ENCODE data around the gene RAD9B.
A peak's percentile ranks its signal among the peaks of the same experiment; 100 is the strongest.
"Not testable (repeated sequence)": the region's sequence is repeated elsewhere in the genome, so short reads cannot be mapped to it uniquely, and the experiment has no call there.

RAD9B gene

DNA sequence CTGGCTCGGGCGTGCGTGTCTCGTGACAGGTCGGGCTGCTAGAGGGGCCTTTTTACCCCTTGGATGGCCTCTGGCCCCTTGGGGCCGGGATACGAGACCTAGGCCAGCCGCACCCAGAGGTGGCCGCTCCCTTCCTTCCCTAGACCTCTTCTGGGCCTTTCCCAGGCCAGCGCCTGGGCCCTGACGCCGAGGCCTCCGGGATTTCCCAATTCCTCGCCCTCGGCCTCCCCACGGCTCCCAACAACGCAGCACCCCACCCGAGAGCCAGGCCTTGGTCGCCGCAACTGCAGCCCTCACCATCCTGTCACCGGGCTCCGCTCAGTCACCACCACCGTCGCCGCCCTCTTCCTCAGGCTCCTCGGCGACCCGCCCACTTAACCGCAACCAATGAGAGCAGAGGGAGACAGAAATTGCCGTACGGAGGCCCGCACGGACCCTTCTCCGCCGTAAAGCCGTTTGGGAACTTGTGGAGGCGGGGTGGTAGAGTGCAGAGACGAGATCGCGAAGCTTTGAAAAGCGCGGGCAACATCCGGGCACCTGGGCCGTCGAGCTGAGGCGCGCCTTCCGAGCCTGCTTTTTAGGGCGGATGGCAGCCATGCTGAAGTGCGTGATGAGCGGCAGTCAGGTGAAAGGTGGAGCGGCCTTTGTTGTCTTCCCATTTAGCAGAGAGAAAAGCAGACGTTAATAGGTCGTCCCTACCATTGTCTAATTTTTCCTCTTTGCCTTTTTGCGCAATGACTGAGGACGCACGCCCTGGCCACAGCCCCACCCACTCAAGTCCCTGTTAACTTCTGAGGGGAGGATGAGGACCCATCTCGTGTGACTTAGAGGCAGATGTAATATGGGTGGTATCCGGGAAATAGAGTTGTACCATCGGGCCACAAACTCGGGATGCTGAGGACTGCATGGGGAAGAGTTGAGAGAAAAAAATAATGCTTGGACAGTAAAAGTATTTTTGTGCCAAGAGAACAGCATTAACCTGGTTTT lies at the start of gene RAD9B, which contains the start of gene VPS29:
Gene RAD9B (plus strand): TSS at position 580 of the 987 bp plus-strand sequence. CDS start 7 bp downstream, at position 587.
Gene VPS29 (minus strand): TSS at position 360 of the 987 bp plus-strand sequence. CDS start 60 bp downstream, at position 300.
- DNase-seq: peak; percentile 85 to 99 (median 95)

DNA sequence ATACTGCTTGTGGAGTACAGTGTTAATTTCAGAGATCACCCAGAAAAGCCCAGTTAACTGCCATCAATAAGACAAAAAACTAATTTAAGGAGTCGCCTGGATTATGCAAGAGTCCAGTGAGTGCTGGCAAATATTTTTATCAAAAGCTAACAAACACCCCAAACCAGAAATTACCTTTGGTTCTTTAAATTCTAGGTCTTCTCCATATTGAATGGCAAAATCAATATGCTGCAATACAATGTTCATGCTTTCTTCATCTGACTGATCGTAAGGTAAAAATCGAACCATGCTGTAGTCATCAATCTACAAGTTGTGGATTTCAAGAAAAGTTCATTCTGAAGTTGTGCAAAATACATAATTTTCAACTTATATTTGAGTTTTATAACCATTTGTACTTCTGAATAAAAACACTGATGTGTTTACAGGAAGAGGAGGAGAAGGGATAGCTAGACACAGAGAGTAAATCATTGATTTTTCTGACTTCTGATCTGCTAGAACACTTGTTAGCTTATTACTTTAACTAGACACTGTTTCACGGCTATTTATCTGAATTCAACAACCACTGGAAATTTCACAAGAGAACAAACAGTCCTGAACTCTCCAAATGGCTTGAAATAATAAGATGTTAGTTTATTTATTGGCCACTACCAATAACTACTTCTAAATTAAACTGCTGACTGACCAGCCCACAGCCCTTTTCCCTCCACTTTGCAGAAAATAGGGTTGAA lies 48.4 kb upstream of the RAD9B start:
- DNase-seq: no peak

DNA sequence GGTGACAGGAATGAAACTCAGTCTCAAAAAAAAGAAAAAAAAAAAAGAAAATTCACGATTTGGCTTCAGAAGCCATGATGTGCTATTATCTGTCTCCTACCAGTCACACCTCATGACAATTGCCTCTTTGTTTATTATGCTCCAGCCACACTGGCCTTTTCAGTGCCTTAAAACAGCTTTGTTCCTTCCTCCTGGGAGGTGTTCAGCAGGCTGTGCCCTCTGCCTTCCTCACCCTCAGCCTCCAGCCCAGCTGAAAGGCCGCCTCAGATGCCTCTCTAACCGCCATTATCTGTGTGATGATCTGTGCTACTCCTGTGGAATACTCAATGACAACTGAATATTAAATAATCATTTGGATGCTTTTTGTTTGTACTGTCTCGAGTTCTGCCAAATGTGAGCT lies 43.4 kb upstream of the RAD9B start:
- DNase-seq: peak in 4 of 14 donors; percentile 4 to 20 (median 12)

DNA sequence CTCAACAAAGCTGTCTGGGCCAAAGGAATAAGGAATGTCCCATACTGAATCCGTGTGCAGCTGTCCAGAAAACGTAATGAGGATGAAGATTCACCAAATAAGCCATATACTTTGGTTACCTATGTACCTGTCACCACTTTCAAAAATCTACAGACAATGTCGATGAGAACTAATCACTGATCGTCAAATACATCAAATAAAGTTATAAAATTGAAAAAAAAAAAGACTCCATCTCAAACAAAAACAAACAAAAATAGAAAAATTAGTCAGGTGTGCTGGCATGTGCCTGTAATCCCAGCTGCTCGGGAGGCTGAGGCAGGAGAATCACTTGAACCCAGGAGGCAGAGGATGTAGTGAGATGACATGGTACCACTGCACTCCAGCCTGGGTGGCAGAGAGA lies 40.9 kb upstream of the RAD9B start:
- DNase-seq: not testable (repeated sequence)

DNA sequence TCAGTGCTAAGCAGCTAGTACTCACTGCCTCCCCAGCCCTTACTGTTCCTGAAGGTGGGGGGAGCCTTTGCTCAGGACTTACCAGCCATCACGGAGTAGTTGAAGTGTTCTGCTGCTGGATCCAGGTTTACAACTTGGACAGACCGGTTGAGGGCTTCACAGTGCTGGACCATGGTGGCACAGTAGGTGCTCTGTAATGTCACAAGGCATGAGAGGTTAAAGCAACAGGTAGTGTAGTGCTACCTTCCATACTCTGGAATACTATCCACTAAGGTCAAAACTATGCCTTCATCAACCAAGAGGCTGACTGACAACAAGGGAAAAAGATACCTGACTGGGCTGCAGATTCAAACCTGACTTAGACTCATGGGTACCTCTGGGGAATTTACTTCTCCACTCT lies 37.1 kb upstream of the RAD9B start:
- no peak for DNase-seq

DNA sequence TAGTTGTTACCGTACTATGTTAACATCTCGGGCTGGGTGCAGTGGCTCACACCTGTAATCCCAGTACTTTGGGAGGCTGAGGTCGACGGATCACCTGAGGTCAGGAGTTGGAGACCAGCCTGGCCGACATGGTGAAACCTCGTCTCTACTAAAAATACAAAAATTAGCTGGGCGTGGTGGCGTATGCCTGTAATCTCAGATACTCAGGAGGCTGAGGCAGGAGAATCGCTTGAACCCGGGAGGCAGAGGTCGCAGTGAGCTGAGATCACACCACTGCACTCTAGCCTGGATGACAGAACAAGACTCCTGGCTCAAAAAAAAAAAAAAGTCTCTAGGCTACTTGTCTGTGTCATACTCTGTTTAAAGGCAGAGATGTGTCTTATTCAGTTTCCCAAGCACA lies 36.4 kb upstream of the RAD9B start:
- not testable (repeated sequence) for DNase-seq

DNA sequence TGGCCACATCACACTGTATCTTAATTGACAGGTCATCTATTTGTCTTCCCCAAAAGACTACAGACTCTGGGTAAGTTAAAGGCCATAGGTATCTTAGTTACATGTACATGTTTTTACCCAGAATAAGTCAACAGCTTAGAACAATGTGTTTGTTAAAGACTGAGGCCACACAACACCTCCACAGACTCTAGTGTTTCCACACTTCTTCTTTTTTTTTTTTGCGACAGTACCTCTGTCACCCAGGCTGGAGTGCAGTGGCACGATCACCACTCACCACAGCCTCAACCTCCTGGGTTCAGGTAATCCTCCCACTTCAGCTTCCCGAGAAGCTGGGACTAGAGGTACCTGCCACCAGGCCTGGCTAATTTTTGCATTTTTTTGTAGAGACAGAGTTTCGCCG lies 35.3 kb upstream of the RAD9B start:
- no peak for DNase-seq

DNA sequence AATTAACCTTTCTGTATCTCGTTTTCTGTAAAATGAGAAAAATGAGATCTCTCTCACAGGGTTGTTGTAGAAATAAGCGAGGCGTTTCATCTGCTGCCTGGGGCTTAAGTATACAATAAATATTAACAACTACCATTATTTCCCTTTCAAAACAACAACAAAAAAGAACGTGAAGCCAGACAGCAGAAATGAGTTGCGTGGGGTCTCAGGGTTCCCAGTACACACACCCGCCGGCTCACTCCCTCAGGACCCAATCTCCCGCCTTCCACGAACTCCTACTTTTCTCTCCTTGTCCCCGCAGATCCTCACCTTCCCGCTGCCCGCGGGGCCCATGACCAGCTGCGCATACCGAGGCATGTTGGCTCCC lies 34.3 kb upstream of the RAD9B start:
- DNase-seq: no peak

DNA sequence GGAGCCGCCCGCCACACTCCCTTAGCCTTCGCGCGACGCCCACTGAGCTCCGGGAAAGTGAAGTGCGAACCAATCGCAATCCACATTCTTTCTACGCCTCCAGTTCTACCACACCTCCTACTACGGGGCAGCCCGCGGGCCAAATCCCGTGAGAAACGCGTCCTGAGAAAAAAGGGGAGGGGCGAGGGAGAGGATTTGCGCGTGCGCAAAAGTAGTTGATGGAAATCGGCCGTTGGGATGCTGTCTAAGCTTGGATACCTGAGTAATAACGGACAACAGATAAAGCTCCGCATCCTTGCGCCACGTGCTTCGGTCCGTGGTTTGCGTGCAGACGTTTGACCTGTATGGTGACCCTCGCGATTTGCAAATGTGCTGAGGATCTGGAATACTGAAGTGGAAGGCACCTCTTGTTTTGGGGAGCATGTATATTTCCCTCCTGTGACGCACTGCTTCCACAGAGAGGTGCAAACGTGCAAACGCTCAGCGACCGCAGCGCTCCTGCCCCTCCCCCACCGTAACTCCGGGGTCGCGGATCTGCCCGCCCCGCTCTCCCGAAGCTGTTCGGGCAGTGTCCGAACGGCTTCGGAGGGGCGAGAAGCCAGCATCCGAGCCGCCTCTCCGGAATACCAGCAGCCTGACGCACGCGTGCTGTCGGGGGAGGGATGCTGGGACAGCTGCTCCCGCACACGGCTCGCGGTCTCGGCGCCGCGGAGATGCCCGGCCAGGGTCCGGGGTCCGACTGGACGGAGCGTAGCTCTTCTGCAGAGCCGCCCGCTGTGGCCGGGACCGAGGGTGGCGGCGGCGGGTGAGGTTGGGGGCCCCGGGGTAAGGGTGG lies 33.7 kb upstream of the RAD9B start, which contains the start of the genes FAM216A and GPN3:
Gene FAM216A (plus strand): TSS at position 632 of the 835 bp plus-strand sequence. CDS start 31 bp downstream, at position 663.
Gene GPN3 (minus strand): TSS at position 44 of the 835 bp plus-strand sequence. CDS start 54 bp downstream, outside the sequence.
- peak; percentile 54 to 97 (median 93) for DNase-seq

DNA sequence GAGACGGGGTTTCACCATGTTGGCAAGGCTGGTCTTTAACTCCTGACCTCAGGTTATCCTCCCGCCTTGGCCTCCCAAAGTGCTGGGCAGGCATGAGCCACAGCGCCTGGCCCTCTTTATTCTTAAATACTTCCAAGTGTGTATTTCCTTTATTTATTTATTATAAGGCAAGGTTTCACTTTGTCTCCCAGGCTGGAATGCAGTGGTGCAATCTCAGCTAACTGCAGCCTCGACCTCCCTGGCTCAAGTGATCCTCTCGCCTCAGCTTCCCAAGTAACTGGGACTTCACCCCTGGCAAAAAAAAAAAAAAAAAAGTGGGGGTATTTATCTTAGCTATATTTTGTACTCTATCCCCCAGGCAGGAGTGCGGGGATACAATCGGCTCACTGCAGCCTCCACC lies 26.7 kb upstream of the RAD9B start:
- DNase-seq: no peak

DNA sequence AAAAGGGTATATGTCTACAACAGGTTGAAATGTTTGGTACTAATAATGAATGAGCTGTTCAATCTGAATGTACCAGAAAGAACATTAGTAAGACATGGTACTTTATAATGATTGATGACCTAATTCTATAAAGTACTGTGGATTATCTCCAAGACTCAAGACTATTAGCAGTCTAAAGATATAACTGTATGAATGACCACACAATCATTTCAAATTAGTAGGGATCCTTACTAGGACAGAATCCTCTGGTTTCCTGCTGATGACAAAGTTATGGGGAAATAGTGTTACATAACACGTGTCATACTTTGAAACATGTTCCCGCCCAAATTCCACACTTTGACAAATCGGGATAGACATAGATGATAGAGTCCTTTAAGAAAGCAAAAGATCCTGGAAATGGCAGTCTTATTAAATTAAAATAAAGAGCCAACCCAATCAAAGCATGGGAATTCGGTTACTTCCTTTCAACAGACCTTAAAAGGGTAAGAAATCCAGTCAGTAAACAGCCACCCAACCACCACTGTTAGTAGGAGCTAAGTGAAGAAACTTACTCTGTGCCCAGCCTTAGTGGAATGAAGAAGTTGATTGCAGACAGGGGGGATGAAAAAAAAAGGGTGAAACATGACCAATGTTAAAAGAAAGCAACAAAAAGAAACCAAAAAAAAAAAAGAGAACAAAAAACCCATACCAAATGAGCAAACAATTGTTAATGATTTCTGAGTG lies 3.0 kb upstream of the RAD9B start:
- no peak for DNase-seq

DNA sequence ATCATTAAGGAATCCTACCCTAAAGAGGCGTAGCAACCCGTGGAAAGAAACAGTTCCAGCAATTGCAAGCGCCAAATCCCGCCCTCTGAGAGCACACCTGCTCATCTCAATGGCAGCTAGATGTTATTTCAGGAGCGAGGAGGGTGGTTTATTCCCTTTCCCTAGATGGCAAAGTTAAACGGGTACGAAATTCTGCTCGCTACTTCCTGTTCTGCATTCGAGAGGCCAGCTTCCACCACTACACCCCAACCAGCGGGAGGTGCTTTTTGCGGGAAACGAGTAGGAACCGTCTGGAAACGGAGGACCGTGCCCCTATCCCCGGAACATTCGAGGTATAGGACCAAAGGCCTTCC lies 756 bp upstream of the RAD9B start:
- DNase-seq: peak in 1 of 14 donors; percentile 31

DNA sequence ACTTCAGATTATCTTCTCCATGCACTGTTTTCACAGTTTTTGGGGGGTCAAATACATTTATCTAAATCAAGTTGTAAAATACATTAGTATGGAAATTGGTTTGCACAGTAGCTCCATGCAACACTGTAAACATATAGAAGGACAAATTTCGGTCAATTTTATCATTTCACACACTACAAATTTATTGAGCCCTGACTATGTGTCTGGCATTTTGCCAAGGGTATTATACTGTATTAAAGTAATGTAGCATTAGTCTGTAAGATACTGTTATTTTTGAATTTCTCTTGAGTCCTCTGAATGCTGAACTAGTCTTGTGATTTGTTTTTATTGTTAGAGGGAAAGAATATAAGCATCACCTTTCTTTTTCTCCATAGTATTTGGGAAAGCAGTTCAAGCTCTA lies 1.3 kb downstream of the RAD9B start:
- DNase-seq: no peak

DNA sequence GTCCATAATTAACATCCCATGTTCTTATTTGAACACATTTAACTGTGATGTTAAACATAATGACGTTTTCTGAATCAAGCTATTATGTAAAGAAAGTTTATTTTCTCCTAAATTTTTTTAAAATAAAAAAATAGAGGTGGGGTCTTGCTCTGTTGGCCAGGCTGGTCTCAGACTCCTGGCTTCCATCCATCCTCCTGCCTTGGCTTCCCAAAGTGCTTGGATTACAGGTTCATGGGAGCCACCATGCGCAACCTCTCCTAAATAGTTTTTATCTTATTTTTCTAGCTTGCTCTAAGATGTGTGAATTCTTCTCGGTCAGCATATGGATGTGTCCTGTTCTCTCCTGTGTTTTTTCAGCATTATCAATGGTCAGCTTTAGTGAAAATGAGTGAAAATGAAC lies 3.2 kb downstream of the RAD9B start:
- DNase-seq: no peak

DNA sequence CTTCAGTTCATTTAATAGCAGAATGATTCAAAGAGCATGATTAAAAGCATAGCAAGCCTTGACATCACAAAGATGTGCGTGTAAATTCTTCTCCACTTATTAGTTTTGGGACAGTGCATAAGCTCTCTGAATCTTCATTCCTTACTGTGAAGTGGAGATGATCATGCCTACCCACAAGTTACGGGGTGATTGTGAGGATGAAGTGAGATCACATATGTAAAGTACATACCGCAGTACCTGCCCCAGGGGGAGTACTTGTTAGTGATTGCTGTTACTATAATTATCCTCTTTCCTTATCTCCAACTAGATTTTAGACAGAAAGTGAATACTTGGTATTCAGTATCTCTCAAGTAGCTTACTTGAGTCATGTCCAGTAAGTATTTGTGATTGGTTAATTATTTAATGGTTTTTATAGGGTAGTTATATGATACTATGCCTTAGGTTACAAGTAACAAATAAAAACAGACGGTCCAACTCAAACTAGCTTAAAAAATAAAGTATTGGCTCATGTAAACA lies 6.0 kb downstream of the RAD9B start:
- no peak for DNase-seq

DNA sequence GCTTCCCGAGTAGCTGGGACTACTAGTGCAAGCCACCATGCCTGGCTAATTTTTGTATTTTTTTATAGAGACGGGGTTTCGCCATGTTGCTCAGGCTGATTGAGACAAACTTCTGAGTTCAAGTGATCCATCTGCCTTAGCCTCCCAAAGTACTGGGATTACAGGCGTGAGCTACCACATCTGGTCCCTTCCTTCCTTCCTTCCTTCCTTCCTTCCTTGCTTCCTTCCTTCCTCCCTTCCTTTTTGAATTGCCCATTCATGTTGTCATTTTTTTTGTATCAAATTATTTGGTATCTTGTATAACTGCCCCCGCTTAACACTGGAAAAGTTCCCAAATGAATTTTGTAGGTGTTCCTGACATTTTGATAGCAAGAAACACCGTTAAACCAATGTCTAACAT lies 11.7 kb downstream of the RAD9B start:
- DNase-seq: no peak

DNA sequence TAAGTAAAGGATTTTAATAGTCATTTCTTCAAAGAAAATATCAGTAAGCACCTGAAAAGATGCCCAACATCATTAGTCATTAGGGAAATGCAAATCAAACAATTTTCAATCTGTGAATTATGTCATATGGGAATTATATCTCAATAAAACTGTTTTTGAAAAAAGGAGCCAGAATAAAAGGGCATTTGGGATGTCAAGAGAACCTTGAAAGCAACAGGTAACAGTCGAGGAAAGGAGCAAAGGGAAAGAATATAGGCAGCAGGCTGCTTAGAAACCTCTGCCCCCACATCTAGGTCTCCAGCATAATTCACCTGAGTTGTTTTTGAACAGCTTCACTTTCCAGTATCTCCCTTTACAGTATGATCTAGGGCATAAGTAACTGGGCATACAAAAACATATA lies 12.2 kb downstream of the RAD9B start:
- DNase-seq: no peak

DNA sequence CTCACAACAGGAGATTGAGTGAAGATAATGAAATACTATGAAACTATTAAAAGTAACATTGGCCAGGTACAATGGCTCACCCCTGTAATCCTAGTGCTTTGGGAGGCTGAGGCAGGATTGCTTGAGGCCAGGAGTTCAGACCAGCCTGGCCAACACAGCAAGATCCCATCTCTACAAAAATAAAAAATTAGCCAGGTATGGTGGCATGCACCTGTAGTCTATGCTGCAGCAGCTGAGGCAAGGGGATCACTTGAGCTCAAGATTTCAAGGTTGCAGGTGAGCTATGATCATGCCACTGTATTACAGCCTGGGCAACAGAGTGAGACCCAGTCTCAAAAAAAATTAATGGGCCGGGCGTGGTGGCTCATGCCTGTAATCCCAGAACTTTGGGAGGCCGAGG lies 14.9 kb downstream of the RAD9B start:
- DNase-seq: no peak

DNA sequence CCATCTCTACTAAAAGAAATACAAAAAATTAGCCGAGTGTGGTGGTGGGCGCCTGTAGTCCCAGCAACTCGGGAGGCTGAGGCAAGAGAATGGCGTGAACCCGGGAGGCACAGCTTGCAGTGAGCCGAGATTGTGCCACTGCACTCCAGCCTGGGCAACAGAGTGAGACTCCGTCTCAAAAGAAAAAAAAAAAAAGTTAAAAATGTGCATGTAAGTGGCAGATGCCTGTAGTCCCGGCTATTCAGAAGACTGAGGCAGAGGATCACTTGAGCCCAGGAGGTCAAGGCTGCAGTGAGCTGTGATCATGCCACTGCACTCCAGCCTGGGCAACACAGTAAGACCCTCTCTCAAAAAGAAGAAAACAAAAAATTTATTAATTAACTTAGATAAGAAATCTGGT lies 15.9 kb downstream of the RAD9B start:
- not testable (repeated sequence) for DNase-seq

DNA sequence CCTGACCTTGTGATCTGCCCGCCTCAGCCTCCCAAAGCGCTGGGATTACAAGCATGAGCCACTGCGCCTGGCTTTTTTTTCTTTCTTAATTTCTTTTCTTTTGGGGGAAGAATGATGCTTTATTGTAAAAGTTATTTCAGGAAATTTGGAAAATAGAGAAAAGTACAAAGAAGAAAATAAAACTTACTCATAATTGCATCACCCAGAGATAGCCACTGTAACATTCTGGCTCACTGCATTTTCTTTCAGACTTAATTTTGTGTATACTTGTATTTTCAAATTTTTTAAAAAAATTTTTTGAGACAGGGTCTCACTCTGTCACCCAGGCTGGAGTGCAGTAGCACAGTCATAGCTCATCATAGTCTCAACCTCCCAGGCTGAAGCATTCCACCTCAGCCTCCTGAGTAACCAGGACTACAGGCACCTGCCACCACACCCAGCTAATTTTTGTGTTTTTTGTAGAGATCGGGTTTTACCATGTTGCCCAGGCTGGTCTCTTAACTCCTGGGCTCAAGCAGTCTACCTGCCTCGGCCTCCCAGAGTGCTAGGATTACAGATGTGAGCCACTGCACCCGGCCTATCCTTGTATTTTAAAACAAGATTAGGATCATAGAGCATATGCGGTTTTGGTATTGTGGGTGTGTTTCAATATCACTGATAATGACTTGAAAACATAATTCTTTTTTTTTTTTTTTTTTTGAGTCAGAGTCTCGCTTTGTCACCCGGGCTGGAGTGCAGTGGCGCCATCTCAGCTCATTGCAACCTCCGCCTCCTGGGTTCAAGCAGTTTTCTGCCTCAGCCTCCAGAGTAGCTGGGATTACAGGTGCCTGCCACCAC lies 19.0 kb downstream of the RAD9B start:
- not testable (repeated sequence) for DNase-seq
